Tibial nerve (tissue), 4 donors: ENCODE results near the gene PRIM2. TPM values are rescaled to one million over a fixed set of nuclear protein-coding genes. Genes with fewer than 3 reads are reported as not detected.
A peak's percentile ranks its signal among the peaks of the same experiment; 100 is the strongest.
"Not testable (repeated sequence)": the region's sequence is repeated elsewhere in the genome, so short reads cannot be mapped to it uniquely, and the experiment has no call there.

Experiments
- DNase-seq, 2 donors: peaks; one replicate each; pipeline ENCODE4 v3.0.0-alpha.2; 2019; ENCODE audit warnings: low spot score in 2 of 2
- H3K27ac ChIP-seq, 4 donors: fragments of 200-600 bp; sonication (generic) in 3 of 4; one replicate each; pipeline ENCODE4 v1.5.1; 2017 to 2019; ENCODE audit warnings: mild to moderate bottlenecking in 1 of 4
- H3K27me3 ChIP-seq, 2 donors: fragments of 200-600 bp; sonication (generic) in 1 of 2; one replicate each; pipeline versions ENCODE4 v1.5.1 to v1.6.0; 2017 to 2019
- H3K36me3 ChIP-seq, 3 donors: fragments of 200-600 bp; sonication (generic); one replicate each; pipeline ENCODE4 v1.5.1; 2018 to 2019
- H3K4me1 ChIP-seq, 4 donors: fragments of 200-600 bp; sonication (generic) in 3 of 4; one replicate each; pipeline ENCODE4 v1.5.1; 2017 to 2019
- H3K4me3 ChIP-seq, 4 donors: fragments of 200-600 bp; sonication (generic) in 3 of 4; one replicate each; pipeline ENCODE4 v1.5.1; 2017 to 2019; ENCODE audit warnings: mild to moderate bottlenecking in 1 of 4, moderate library complexity in 1 of 4
- H3K9me3 ChIP-seq, 4 donors: fragments of 200-600 bp; sonication (generic) in 3 of 4; one replicate each; pipeline ENCODE4 v1.5.1; 2017 to 2019
- EP300 ChIP-seq, 2 donors: sonication (generic); formaldehyde crosslinking; IDR thresholded peaks; one replicate each; pipeline ENCODE4 v1.6.1; 2017; ENCODE audit warnings: antibody characterized with exemption in 2 of 2, mild to moderate bottlenecking in 1 of 2
- POLR2A ChIP-seq, 2 donors: fragments of 450-650 bp; IDR thresholded peaks; one replicate each; pipeline ENCODE4 v1.6.1; 2017; ENCODE audit warnings: antibody characterized with exemption in 2 of 2, mild to moderate bottlenecking in 2 of 2, moderate library complexity in 2 of 2
- WGBS, 2 donors: methylation state at CpG; one replicate each; pipeline ENCODE4 v1.1.5; 2018; 5-methylcytosine and 5-hydroxymethylcytosine counted together
- total RNA-seq, 4 donors: library from RNA; depleted of rRNA; stranded (reverse); fragments of >200 nt; gene quantifications; one replicate each; pipeline ENCODE4 v1.1.0, GENCODE V29; 2016
- TF ChIP-seq, protein P1 (sequence below), 5 experiments: fragments of 200-600 bp in 3 of 5; fragments of 450-650 bp in 2 of 5; sonication (generic) in 3 of 5; IDR thresholded peaks; one replicate each; pipeline ENCODE4 v1.5.1; 2016 to 2019; ENCODE audit warnings: antibody characterized with exemption in 5 of 5, mild to moderate bottlenecking in 3 of 5, moderate library complexity in 2 of 5

Gene PRIM2
- total RNA-seq, 4 donors from 2014 or later, result 8.4 to 12.9 (median 10.0) TPM

DNA sequence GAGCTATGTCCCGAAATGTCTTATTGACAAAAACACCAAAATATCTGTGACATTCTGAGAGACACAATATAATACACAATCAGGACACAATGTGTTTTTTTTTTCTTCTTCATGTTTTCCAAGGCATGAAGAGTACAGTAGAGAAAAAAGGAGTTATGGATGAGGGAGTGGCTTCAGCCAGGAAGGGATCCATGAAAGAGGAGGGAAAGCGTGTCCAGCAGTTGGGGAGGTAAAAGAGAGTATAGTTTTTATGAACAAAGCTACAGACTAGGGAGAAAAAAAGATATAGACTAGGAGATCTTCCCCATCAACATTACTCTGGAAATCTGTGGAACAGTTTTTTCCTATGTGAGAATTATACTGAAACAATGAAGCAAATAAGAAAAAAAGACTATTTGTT lies 38.9 kb upstream of the PRIM2 start:
- Histone ChIP-seq H3K4me3 (no peak overlapping the region), H3K27ac (no peak overlapping the region), H3K27me3 (no peaks in the 10 kb centered on the region), H3K4me1 (no peaks in the 10 kb centered on the region), H3K9me3 (no peaks in the 10 kb centered on the region), H3K36me3 (no peaks in the 10 kb centered on the region)
- TF ChIP-seq EP300 (IDR thresholded peaks at IDR 0.05) (no peak), POLR2A (IDR thresholded peaks at IDR 0.05) (no peak)
- TF ChIP-seq, protein P1, sequence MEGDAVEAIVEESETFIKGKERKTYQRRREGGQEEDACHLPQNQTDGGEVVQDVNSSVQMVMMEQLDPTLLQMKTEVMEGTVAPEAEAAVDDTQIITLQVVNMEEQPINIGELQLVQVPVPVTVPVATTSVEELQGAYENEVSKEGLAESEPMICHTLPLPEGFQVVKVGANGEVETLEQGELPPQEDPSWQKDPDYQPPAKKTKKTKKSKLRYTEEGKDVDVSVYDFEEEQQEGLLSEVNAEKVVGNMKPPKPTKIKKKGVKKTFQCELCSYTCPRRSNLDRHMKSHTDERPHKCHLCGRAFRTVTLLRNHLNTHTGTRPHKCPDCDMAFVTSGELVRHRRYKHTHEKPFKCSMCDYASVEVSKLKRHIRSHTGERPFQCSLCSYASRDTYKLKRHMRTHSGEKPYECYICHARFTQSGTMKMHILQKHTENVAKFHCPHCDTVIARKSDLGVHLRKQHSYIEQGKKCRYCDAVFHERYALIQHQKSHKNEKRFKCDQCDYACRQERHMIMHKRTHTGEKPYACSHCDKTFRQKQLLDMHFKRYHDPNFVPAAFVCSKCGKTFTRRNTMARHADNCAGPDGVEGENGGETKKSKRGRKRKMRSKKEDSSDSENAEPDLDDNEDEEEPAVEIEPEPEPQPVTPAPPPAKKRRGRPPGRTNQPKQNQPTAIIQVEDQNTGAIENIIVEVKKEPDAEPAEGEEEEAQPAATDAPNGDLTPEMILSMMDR (IDR thresholded peaks at IDR 0.05), result no peak
- DNase-seq, result no peak
- 79 to 81% methylated on average over 2 of the region's 2 CpGs for WGBS, 2 donors

DNA sequence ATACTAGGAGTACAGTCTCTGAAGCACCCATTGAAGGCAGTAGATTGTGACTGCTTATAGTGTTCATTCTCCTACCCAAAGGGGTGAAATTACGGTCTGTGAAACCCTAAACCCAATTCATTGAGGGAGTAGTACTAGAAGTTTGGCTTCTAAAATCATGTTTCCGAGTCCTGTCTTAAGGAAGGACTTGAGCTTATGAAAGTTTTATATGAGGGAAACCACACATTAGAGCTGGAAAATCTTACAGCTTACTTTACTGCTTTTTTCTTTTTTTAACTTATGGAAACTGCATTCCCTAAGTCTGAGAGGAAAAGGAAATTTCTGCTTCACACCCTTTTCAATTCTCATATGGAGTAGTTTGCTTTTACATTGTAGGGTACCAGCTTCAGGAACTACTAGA lies 38.4 kb upstream of the PRIM2 start:
- H3K27ac ChIP-seq, result no peak overlapping the region
- WGBS, 2 donors, result 68 to 73% methylated on average over 2 of the region's 2 CpGs

DNA sequence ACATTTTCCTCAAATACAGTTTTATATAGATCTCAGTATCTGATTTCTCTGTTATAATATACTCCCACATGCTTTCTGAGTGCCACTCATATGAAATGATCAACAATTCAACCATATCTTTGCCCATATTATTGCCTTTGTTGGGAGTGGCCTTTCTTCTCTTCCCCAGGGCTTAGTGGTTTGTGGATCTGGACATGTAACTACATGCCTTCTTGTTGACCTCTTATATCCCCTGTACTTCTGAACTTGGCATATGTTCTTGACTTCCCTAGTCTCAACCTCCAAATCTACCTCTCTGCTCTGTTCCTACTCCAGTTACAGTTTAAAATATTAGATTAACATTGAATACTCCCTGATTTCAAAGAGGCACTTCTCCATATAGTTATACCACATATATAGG lies 34.3 kb upstream of the PRIM2 start:
- no peaks in the 10 kb centered on the region for H3K36me3 ChIP-seq
- H3K9me3 ChIP-seq, result no peaks in the 10 kb centered on the region
- no peak for DNase-seq
- H3K4me3 ChIP-seq, result no peak overlapping the region
- H3K4me1 ChIP-seq, result no peaks in the 10 kb centered on the region
- no peak for TF ChIP-seq POLR2A (IDR thresholded peaks at IDR 0.05)
- TF ChIP-seq EP300 (IDR thresholded peaks at IDR 0.05), result no peak
- no peaks in the 10 kb centered on the region for H3K27me3 ChIP-seq
- no peak overlapping the region for H3K27ac ChIP-seq

More for the DNA sequence above, 38.4 kb upstream of the PRIM2 start:
- TF ChIP-seq POLR2A (IDR thresholded peaks at IDR 0.05), result no peak
- TF ChIP-seq EP300 (IDR thresholded peaks at IDR 0.05), result no peak
- TF ChIP-seq, protein P1 (IDR thresholded peaks at IDR 0.05), result no peak
- Histone ChIP-seq H3K4me1 (no peaks in the 10 kb centered on the region), H3K27me3 (no peaks in the 10 kb centered on the region), H3K4me3 (no peak overlapping the region), H3K36me3 (no peaks in the 10 kb centered on the region), H3K9me3 (no peaks in the 10 kb centered on the region)
- DNase-seq, result no peak

DNA sequence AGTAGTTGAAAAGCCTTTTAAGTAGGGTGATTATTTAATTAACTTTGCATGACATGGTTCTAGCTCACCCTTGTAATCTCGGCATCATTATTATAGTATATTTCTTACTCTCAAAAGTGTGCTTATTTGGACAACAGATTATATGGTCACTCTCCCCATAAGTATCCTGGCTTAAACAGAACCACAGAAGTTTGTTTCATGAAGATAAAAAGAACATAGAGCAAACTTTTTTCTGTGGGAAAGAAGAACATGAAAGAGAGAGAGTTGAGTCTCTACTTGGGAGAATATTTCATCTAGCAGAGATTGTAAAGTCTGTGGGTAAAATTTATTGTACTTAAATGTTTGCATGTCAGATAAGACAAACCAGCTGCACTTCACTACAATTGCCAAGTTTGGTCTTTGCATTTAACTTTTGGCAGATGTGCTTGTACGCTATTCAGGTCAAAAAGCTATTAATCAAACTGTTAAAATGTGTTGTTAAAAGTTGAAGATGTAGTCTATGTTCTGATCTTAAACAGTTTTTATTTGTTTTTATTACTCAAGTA lies 33.4 kb upstream of the PRIM2 start:
- Histone ChIP-seq H3K4me3 (no peak overlapping the region), H3K36me3 (no peaks in the 10 kb centered on the region), H3K27ac (no peak overlapping the region), H3K27me3 (no peaks in the 10 kb centered on the region), H3K9me3 (no peaks in the 10 kb centered on the region), H3K4me1 (no peaks in the 10 kb centered on the region)
- TF ChIP-seq, protein P1 (IDR thresholded peaks at IDR 0.05), result no peak
- TF ChIP-seq EP300 (IDR thresholded peaks at IDR 0.05), result no peak
- no peak for TF ChIP-seq POLR2A (IDR thresholded peaks at IDR 0.05)
- DNase-seq, result no peak
- 79 to 88% methylated on average over 2 of the region's 2 CpGs for WGBS, 2 donors

DNA sequence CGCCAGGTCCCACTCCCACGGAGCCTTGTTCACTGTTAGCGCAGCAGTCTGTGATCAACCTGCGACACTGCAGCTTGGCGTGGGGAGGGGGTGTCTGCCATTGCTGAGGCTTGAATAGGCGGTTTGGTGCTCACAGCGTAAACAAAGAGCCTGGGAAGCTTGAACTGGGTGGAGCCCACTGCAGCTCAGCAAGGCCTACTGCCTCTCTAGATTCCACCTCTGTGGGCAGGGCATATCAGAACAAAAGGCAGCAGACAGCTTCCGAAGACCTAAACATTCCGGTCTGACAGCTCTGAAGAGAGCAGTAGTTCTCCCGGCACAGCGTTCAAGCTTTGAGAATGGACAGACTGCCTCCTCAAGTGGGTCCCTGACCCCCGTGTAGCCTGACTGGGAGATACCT lies 29.3 kb upstream of the PRIM2 start:
- H3K4me3 ChIP-seq, DNase-seq, H3K36me3 ChIP-seq, H3K27ac ChIP-seq, H3K27me3 ChIP-seq, H3K4me1 ChIP-seq, H3K9me3 ChIP-seq: not testable (repeated sequence)
- 77 to 89% methylated on average over 9 to 12 of the region's 12 CpGs for WGBS, 2 donors

DNA sequence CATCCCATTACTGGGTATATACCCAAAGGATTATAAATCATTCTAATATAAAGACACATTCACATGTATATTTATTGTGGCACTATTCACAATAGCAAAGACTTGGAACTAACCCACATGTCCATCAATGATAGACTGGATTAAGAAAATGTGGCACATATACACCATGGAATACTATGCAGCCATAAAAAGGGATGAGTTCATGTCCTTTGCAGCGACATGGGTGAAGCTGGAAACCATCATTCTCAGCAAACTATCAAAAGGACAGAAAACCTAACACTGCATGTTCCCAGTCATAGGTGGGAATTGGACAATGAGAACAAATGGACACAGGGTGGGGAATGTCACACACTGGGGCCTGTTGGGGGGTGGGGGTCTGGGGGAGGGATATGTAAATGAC lies 24.0 kb upstream of the PRIM2 start:
- not testable (repeated sequence) for H3K9me3 ChIP-seq, DNase-seq, H3K36me3 ChIP-seq, H3K27me3 ChIP-seq, H3K27ac ChIP-seq, H3K4me3 ChIP-seq, H3K4me1 ChIP-seq
- 73 to 80% methylated on average over 1 of the region's 1 CpG for WGBS, 2 donors

DNA sequence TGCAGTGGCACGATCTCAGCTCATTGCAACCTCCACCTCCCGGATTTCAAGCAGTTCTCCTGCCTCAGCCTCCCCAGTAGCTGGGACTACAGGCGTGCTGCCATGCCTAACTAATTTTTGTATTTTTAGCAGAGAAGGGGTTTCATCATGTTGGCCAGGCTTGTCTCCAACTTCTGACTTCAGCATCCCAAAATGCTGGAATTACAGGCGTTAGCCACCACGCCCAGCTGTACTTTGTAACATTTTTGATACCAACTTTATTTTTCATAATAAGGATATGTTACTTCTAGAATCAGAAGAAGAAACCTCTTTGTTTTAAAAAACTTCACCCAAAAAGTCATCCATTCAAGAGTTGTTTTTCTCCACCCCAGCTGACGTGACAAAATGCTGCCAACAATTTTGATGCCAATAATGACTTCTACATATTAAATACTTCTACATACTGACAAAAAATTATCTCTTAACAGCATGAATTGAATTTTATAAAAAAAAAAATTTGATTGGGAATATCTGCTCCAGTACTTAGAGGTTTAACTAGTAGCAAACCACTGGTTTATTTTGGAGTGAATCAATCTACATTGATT lies 22.5 kb upstream of the PRIM2 start:
- peak; percentile 45 to 55 for DNase-seq
- peak in 1 of 2 donors; percentile 40 for TF ChIP-seq EP300 (IDR thresholded peaks at IDR 0.05)
- TF ChIP-seq, protein P1 (IDR thresholded peaks at IDR 0.05), result no peak
- no peak for TF ChIP-seq POLR2A (IDR thresholded peaks at IDR 0.05)
- no peaks in the 10 kb centered on the region for H3K36me3 ChIP-seq
- H3K4me1 ChIP-seq, result peaks cover 0 to 7% (median 0%) of the 10 kb centered on the region in 4 donors
- H3K27me3 ChIP-seq, result no peaks in the 10 kb centered on the region
- peak overlapping the region in 3 of 4 donors; percentile 5 to 64 (median 54) for H3K27ac ChIP-seq
- H3K9me3 ChIP-seq, result no peaks in the 10 kb centered on the region
- H3K4me3 ChIP-seq, result no peak overlapping the region
- 39 to 55% methylated on average over 6 of the region's 6 CpGs for WGBS, 2 donors
